HCT116 (cell line): ENCODE data around the gene ZPR1. TPM values are rescaled to one million over a fixed set of nuclear protein-coding genes. Genes with fewer than 3 reads are reported as not detected.

Experiments
- ATAC-seq: fragments of 200-7000 bp; cut with Tn5 transposase; 2 replicates; pipeline ENCODE4 v1.9.1; 2020; ENCODE audit warnings: mild to moderate bottlenecking, moderate library complexity
- BruUV-seq: library from RNA; stranded (reverse); fragments of 400-500 nt; replicated peaks from 2 replicates; lab custom pipeline; 2021; lab: Mats Ljungman, UMichigan
- CTCF ChIA-PET: fragments of 300-600 bp; sonication (Branson Sonifier 250); formaldehyde crosslinking; loops from one replicate; lab custom pipeline; 2021; ENCODE audit warnings: antibody characterized with exemption; lab: Charles Lee
- POLR2A ChIA-PET: fragments of 300-600, 350-600 bp; sonication (Branson Sonifier 250); formaldehyde crosslinking; loops from one replicate; lab custom pipeline; 2021; ENCODE audit warnings: antibody characterized with exemption; lab: Charles Lee
- RAD21 ChIA-PET, 2 experiments: fragments of 300-600 bp; sonication (Branson Sonifier 250); formaldehyde crosslinking; loops; one replicate each; lab custom pipeline; 2023; ENCODE audit warnings: low total read pairs in 2 of 2; ENCODE audit not compliant: uncharacterized antibody in 2 of 2, unreplicated experiment in 2 of 2, low non-redundant PET in 1 of 2; lab: Charles Lee
- DNase-seq: peaks from one replicate; pipeline ENCODE4 v3.0.0-alpha.2; 2010; ENCODE audit warnings: low read depth, low spot score
- H2AFZ ChIP-seq: fragments of 200-600 bp; shearing (Covaris generic), sonication (generic); 2 replicates; pipeline ENCODE4 v1.6.1; 2017; ENCODE audit warnings: low read depth, mixed run types, mixed read lengths, antibody characterized with exemption, low read length; ENCODE audit not compliant: poor library complexity, severe bottlenecking
- H3K27ac ChIP-seq: 2 replicates; pipeline ENCODE4 v1.5.1; 2012; ENCODE audit warnings: low read depth, low read length
- H3K27me3 ChIP-seq: fragments of 200-600 bp; sonication (generic); 2 replicates; pipeline ENCODE4 v1.6.1; 2016; ENCODE audit warnings: mixed run types, low read length, mixed read lengths; ENCODE audit not compliant: insufficient read depth
- H3K36me3 ChIP-seq, 2 experiments: fragments of 200-500 bp in 1 of 2; fragments of 200-600 bp in 1 of 2; sonication (Bioruptor generic) in 1 of 2; sonication (generic) in 1 of 2; 2 replicates each; pipeline versions ENCODE4 v1.5.1 to v1.6.1; 2014 to 2016; ENCODE audit warnings: low read length in 2 of 2, inconsistent platforms in 1 of 2, mixed read lengths in 1 of 2, mixed run types in 1 of 2; ENCODE audit not compliant: insufficient read depth in 2 of 2, control insufficient read depth in 1 of 2
- H3K4me1 ChIP-seq, 2 experiments: fragments of 200-600 bp in 1 of 2; sonication (generic) in 1 of 2; 2 replicates each; pipeline versions ENCODE4 v1.5.1 to v1.6.1; 2012 to 2017; ENCODE audit warnings: low read length in 2 of 2, inconsistent platforms in 1 of 2, mild to moderate bottlenecking in 1 of 2, mixed read lengths in 1 of 2, mixed run types in 1 of 2, moderate library complexity in 1 of 2; ENCODE audit not compliant: insufficient read depth in 2 of 2, control insufficient read depth in 1 of 2
- H3K4me2 ChIP-seq: fragments of 200-600 bp; sonication (generic); 2 replicates; pipeline ENCODE4 v1.6.1; 2017; ENCODE audit warnings: mixed run types, low read length, mixed read lengths
- H3K4me3 ChIP-seq, 2 experiments: fragments of 200-600 bp in 1 of 2; sonication (generic) in 1 of 2; replicated peaks in 1 of 2; 2 replicates each; pipeline ENCODE4 v1.5.1; 2011 to 2016; ENCODE audit warnings: low read length in 2 of 2, control low read depth in 1 of 2, low read depth in 1 of 2, mild to moderate bottlenecking in 1 of 2, mixed read lengths in 1 of 2, mixed run types in 1 of 2
- H3K79me2 ChIP-seq: fragments of 200-600 bp; sonication (generic); 2 replicates; pipeline ENCODE4 v1.6.1; 2017; ENCODE audit warnings: mild to moderate bottlenecking, mixed run types, low read length, moderate library complexity, mixed read lengths; ENCODE audit not compliant: insufficient read depth
- H3K9ac ChIP-seq: fragments of 200-600 bp; sonication (generic); 2 replicates; pipeline ENCODE4 v1.6.1; 2016; ENCODE audit warnings: low read length, mixed read lengths
- H3K9me2 ChIP-seq: fragments of 200-600 bp; sonication (generic), shearing (Covaris generic); 2 replicates; pipeline ENCODE4 v1.6.1; 2017; ENCODE audit warnings: mixed run types, mild to moderate bottlenecking, moderate library complexity; ENCODE audit not compliant: insufficient read depth
- H3K9me3 ChIP-seq, 2 experiments: fragments of 200-500 bp in 1 of 2; fragments of 200-600 bp in 1 of 2; sonication (Bioruptor generic) in 1 of 2; sonication (generic) in 1 of 2; 2 replicates each; pipeline ENCODE4 v1.6.1; 2014 to 2017; ENCODE audit warnings: low read length in 2 of 2, mixed read lengths in 2 of 2, inconsistent platforms in 1 of 2, low read depth in 1 of 2, mild to moderate bottlenecking in 1 of 2, mixed run types in 1 of 2, moderate library complexity in 1 of 2; ENCODE audit not compliant: control insufficient read depth in 1 of 2, insufficient read depth in 1 of 2
- H4K20me1 ChIP-seq: fragments of 200-600 bp; sonication (generic), shearing (Covaris generic); 2 replicates; pipeline ENCODE4 v1.6.1; 2017; ENCODE audit warnings: mixed run types, mild to moderate bottlenecking, moderate library complexity; ENCODE audit not compliant: insufficient read depth
- ATF3 ChIP-seq: IDR thresholded peaks from 2 replicates; pipeline ENCODE4 v1.6.1; 2012
- CEBPB ChIP-seq: IDR thresholded peaks from 2 replicates; pipeline ENCODE4 v1.6.1; 2012; ENCODE audit warnings: low read depth
- EZH2 ChIP-seq: fragments of 200-600 bp; sonication (generic); IDR thresholded peaks from 2 replicates; pipeline ENCODE4 v1.6.1; 2017; ENCODE audit warnings: antibody characterized with exemption, mixed run types
- JUND ChIP-seq: IDR thresholded peaks from 2 replicates; pipeline ENCODE4 v1.6.1; 2012
- MAX ChIP-seq: IDR thresholded peaks from 2 replicates; pipeline ENCODE4 v1.6.1; 2012
- POLR2AphosphoS5 ChIP-seq: IDR thresholded peaks from 2 replicates; pipeline ENCODE4 v1.6.1; 2011; ENCODE audit warnings: mild to moderate bottlenecking, low read depth, low read length, moderate library complexity
- REST ChIP-seq: IDR thresholded peaks from 2 replicates; pipeline ENCODE4 v1.6.1; 2012; ENCODE audit warnings: low read depth
- SRF ChIP-seq: IDR thresholded peaks from 2 replicates; pipeline ENCODE4 v1.6.1; 2012; ENCODE audit warnings: low read depth
- ZBTB33 ChIP-seq: IDR thresholded peaks from 2 replicates; pipeline ENCODE4 v1.6.1; 2011; ENCODE audit warnings: mild to moderate bottlenecking, low read length, moderate library complexity; ENCODE audit not compliant: insufficient replicate concordance; ENCODE audit errors: extremely low read depth
- ZFX ChIP-seq: fragments of 450-650 bp; IDR thresholded peaks from 2 replicates; pipeline ENCODE4 v1.6.1; 2017
- intact Hi-C: fragments of 100-400 bp; cut with micrococcal nuclease; formaldehyde crosslinking; loops from 2 replicates; pipeline ENCODE4 v1.10.0; 2022
- total RNA-seq: library from RNA; stranded (reverse); gene quantifications from one replicate; pipeline ENCODE4 v1.2.1, GENCODE V29; 2021; ENCODE audit not compliant: unreplicated experiment

ZPR1 gene
- total RNA-seq, 1 experiment from 2014 or later = 56.3 TPM

GRCh38 chr11:116725434-116726221 lies 62.2 kb downstream of the ZPR1 start (continued):
- TF ChIP-seq EZH2 (no peak), CEBPB (no peak), ZFX (no peak)
- TF ChIP-seq, all 23 proteins: peak for 0

- intact Hi-C loops = no loop called here
- Histone ChIP-seq H3K79me2 (no peaks in the 10 kb centered on the region), H3K9me3 (no peaks in the 10 kb centered on the region), H3K9ac (no peak overlapping the region), H4K20me1 (no peaks in the 10 kb centered on the region), H3K4me3 (no peak overlapping the region), H3K4me2 (no peak overlapping the region), H3K27me3 (no peaks in the 10 kb centered on the region), H3K36me3 (no peaks in the 10 kb centered on the region), H2AFZ (no peak overlapping the region), H3K4me1 (no peaks in the 10 kb centered on the region), H3K27ac (no peak overlapping the region), H3K9me2 (no peaks in the 10 kb centered on the region)
- ATAC-seq = no peak
- BruUV-seq = no TSS peak
- CTCF ChIA-PET = no interaction called here
- POLR2A ChIA-PET = no interaction called here
- TF ChIP-seq MAX = no peak
- no peak for TF ChIP-seq ZBTB33
- TF ChIP-seq ATF3 = no peak
- TF ChIP-seq POLR2AphosphoS5 = no peak
- TF ChIP-seq CEBPB = no peak
- TF ChIP-seq SRF = no peak
- no peak for TF ChIP-seq JUND
- no peak for TF ChIP-seq REST
- TF ChIP-seq EZH2 = no peak
- no peak for DNase-seq
- RAD21 ChIA-PET = no interaction called here
These were observed 63.0 kb downstream of the ZPR1 start for GRCh38 chr11:116724813-116725212.
